Measurements from ENCODE around the gene CIDEA. TPM values are rescaled to one million over a fixed set of nuclear protein-coding genes. Genes with fewer than 3 reads are reported as not detected.
A peak's percentile ranks its signal among the peaks of the same experiment; 100 is the strongest.

CIDEA gene
- total RNA-seq, 1 experiment from 2014 or later: 0.50 TPM

DNA sequence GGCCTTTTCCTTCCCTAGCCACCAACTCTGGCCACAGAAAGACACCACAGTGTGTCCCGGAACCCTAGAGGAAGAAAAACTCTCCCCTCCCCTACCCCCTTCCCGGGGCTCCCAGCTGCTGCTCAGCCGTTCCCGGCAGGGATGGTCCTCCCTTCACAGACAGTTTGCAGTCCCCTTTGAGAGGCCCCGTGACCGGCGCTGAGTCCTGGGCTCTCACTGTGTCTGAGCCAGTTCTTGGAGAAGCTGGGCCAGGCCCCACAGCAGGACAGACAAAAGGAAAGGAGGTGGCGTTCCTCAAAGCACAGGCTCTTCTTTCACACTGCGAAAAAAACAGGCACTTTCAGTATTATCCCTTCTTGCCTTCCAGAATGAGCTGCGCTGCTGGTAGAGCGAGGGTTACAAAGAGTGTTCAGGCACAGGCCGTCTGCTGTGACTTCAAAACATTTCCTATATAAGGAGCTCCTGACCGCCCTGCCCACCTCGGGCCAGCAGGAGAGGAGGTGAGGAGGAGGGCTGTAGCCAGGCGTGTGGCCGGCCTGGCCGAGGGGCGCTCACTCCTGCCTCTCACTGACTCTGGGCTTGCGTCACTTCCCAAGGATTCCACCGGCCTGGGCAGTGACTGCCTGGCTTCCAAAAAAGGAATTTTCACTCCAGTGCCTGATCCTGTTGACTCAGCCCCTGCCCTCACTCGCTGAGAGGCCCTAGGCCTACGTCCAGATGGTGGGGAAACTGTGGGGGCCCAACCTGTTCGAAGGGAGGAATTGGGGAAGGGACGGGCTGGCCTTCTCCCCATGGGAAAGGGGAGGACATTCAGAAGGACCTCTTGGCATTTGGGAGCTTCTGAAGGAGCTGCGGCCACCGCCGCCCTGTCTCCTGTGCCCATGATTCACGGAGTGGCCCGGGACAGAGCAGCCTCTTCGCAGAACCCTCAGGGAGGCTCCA, 24.9 kb downstream of the CIDEA start (continued):
- TF ChIP-seq MXD4 (CRISPR knock-in tag; IDR thresholded peaks at IDR 0.05; ENCODE audit: borderline replicate concordance) (no peak), CBFB (CRISPR knock-in tag; IDR thresholded peaks at IDR 0.05; ENCODE audit: low read depth) (0 out of 2 replicates have a peak, but pooled peaks have one; percentile 31), ATF1 (CRISPR knock-in tag; IDR thresholded peaks at IDR 0.05) (no peak), RELA (CRISPR knock-in tag; IDR thresholded peaks at IDR 0.05; ENCODE audit: borderline replicate concordance) (no peak), ZNF121 (CRISPR knock-in tag; IDR thresholded peaks at IDR 0.05) (peak; percentile 89; the same call in 1 of the 2 replicates), TP53 (CRISPR knock-in tag; IDR thresholded peaks at IDR 0.05) (peak; percentile 45; the same call in 1 of the 2 replicates), GABPB1 (CRISPR knock-in tag; IDR thresholded peaks at IDR 0.05) (peak; percentile 77)
- TF ChIP-seq, protein P1, sequence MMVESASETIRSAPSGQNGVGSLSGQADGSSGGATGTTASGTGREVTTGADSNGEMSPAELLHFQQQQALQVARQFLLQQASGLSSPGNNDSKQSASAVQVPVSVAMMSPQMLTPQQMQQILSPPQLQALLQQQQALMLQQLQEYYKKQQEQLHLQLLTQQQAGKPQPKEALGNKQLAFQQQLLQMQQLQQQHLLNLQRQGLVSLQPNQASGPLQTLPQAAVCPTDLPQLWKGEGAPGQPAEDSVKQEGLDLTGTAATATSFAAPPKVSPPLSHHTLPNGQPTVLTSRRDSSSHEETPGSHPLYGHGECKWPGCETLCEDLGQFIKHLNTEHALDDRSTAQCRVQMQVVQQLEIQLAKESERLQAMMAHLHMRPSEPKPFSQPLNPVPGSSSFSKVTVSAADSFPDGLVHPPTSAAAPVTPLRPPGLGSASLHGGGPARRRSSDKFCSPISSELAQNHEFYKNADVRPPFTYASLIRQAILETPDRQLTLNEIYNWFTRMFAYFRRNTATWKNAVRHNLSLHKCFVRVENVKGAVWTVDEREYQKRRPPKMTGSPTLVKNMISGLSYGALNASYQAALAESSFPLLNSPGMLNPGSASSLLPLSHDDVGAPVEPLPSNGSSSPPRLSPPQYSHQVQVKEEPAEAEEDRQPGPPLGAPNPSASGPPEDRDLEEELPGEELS (CRISPR knock-in tag; IDR thresholded peaks at IDR 0.05): no peak
- TF ChIP-seq, protein P2, sequence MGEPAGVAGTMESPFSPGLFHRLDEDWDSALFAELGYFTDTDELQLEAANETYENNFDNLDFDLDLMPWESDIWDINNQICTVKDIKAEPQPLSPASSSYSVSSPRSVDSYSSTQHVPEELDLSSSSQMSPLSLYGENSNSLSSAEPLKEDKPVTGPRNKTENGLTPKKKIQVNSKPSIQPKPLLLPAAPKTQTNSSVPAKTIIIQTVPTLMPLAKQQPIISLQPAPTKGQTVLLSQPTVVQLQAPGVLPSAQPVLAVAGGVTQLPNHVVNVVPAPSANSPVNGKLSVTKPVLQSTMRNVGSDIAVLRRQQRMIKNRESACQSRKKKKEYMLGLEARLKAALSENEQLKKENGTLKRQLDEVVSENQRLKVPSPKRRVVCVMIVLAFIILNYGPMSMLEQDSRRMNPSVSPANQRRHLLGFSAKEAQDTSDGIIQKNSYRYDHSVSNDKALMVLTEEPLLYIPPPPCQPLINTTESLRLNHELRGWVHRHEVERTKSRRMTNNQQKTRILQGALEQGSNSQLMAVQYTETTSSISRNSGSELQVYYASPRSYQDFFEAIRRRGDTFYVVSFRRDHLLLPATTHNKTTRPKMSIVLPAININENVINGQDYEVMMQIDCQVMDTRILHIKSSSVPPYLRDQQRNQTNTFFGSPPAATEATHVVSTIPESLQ (CRISPR knock-in tag; IDR thresholded peaks at IDR 0.05): no peak
- TF ChIP-seq, protein P3, sequence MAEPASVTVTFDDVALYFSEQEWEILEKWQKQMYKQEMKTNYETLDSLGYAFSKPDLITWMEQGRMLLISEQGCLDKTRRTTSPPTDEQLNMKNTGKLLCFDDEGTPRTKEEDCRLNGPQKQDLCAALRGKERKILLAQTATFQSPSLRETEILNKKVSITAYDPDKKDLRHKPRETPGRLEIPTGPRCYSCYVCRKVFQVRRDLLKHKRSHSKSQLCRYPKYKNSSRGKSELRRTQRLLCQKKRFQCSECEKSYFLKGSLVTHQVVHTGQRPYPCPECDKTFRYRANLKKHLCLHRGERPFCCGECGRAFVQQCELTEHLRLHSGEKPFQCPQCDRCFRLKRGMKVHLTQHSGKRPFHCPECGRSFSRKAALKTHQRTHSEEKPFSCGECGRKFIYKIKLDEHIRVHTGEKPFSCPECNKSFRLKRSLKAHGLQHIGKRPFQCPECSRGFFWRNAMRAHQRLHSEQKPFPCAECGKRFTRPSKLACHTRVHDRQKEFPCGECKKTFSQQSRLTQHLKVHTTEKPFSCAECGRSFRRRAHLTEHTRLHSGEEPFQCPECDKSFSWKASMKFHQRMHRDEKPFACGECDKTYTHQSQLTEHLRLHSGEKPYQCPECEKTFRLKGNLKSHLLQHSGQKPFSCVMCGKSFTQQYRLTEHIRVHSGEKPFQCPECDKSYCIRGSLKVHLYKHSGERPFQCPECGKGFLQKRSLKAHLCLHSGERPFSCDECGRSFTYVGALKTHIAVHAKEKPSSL (CRISPR knock-in tag; conservative IDR thresholded peaks at IDR 0.05): no peak

DNA sequence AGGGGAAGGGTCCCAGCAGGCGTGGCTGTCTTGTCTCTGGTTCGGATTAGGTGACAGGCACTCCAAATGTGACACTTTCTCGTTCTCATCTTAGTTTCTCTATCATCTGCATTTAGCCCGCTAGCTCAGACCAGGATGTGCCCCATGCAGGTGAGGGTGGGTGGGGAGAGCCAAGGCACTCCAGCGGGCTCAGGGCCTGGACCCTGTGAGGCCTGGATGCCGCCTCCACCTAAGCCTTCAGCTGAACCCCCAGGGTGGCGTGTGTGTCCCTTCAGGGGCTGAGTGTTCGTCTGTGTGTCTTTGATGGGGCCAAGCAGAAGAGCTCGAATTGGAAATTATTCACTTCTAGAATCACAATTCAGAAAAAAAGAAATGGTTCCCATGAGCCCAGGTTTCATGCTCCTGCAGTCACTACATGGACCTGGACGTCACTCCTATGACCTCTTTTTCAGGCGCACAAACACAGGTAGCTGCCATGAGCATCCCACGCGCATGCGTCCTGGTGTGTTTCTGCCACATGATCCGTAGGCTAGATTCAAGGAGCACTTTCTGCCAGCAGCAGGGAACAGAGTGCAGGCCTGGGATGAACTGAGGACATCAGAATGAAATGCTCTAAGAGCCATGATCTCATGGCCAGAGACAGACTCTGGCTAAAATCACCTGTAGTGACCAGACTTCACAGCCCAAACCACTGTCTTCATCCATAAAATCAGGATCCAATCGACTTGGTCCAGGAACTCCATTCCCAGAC, 25.8 kb downstream of the CIDEA start:
- Mint-ChIP-seq H3K36me3 (no peaks in the 10 kb centered on the region), H3K4me1 (peaks cover 28% of the 10 kb centered on the region), H3K27ac (peak overlapping the region; percentile 63), H3K9me3 (no peaks in the 10 kb centered on the region), H3K4me3 (no peak overlapping the region), H3K27me3 (ENCODE audit: low read depth) (peaks cover 2% of the 10 kb centered on the region)
- POLR2A ChIA-PET: interaction anchor here (2.1 kb wide), 1 partner anchor 9 kb away, joined by 10 read pairs; no protein-coding TSS in a partner anchor
- no peak for ATAC-seq
- CTCF ChIA-PET: interaction anchor here (0.6 to 6.2 kb wide), 10 partner anchors 8 to 98 kb away, joined by 3 to 63 read pairs (median 10); partner anchors contain the start of gene AFG3L2
- TF ChIP-seq NFATC4 (CRISPR knock-in tag; IDR thresholded peaks at IDR 0.05): 0 out of 2 replicates have a peak, but pooled peaks have one; percentile 25
- no peak for TF ChIP-seq RELA (CRISPR knock-in tag; IDR thresholded peaks at IDR 0.05; ENCODE audit: borderline replicate concordance)
- DNase-seq (ENCODE audit: low spot score): no peak

DNA sequence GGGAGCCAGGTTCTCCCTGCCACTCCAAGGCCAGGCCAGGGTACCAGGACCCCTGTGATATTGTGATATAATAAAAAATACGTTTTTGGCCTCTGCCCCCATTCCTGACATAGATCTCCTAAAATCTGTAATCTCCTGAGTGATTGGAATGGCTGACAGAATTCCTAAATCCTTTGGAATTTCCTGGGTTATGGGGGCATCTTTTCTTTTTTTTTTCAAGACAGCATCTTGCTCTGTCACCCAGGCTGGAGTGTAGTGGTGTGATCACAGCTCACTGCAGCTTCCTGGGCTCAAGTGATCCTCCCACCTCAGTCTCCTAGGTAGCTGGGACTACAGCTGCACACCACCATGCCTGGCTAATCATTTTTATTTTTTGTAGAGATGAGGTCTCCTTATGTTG, 27.7 kb downstream of the CIDEA start:
- H3K4me3 Mint-ChIP-seq: no peak overlapping the region
- no peaks in the 10 kb centered on the region for H3K36me3 Mint-ChIP-seq
- H3K27ac Mint-ChIP-seq: no peak overlapping the region
- ChIA-PET POLR2A (no interaction called here), CTCF (interaction anchor here (1.4 to 6.2 kb wide), 4 partner anchors 10 to 47 kb away, joined by 5 to 63 read pairs (median 11); no protein-coding TSS in a partner anchor)
- no peaks in the 10 kb centered on the region for H3K9me3 Mint-ChIP-seq
- TF ChIP-seq FOXK1 (CRISPR knock-in tag; IDR thresholded peaks at IDR 0.05) (no peak), ZNF121 (CRISPR knock-in tag; IDR thresholded peaks at IDR 0.05) (no peak), ZNF263 (CRISPR knock-in tag; IDR thresholded peaks at IDR 0.05; ENCODE audit: low read depth) (no peak)
- TF ChIP-seq, protein P4, sequence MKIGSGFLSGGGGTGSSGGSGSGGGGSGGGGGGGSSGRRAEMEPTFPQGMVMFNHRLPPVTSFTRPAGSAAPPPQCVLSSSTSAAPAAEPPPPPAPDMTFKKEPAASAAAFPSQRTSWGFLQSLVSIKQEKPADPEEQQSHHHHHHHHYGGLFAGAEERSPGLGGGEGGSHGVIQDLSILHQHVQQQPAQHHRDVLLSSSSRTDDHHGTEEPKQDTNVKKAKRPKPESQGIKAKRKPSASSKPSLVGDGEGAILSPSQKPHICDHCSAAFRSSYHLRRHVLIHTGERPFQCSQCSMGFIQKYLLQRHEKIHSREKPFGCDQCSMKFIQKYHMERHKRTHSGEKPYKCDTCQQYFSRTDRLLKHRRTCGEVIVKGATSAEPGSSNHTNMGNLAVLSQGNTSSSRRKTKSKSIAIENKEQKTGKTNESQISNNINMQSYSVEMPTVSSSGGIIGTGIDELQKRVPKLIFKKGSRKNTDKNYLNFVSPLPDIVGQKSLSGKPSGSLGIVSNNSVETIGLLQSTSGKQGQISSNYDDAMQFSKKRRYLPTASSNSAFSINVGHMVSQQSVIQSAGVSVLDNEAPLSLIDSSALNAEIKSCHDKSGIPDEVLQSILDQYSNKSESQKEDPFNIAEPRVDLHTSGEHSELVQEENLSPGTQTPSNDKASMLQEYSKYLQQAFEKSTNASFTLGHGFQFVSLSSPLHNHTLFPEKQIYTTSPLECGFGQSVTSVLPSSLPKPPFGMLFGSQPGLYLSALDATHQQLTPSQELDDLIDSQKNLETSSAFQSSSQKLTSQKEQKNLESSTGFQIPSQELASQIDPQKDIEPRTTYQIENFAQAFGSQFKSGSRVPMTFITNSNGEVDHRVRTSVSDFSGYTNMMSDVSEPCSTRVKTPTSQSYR (CRISPR knock-in tag; IDR thresholded peaks at IDR 0.05): no peak
- TF ChIP-seq, protein P5, sequence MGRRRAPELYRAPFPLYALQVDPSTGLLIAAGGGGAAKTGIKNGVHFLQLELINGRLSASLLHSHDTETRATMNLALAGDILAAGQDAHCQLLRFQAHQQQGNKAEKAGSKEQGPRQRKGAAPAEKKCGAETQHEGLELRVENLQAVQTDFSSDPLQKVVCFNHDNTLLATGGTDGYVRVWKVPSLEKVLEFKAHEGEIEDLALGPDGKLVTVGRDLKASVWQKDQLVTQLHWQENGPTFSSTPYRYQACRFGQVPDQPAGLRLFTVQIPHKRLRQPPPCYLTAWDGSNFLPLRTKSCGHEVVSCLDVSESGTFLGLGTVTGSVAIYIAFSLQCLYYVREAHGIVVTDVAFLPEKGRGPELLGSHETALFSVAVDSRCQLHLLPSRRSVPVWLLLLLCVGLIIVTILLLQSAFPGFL (CRISPR knock-in tag; IDR thresholded peaks at IDR 0.05; ENCODE audit: borderline replicate concordance): no peak
- ATAC-seq: no peak
- peaks cover 18% of the 10 kb centered on the region for H3K27me3 Mint-ChIP-seq (ENCODE audit: low read depth)
- DNase-seq (ENCODE audit: low spot score): no peak
- H3K4me1 Mint-ChIP-seq: peaks cover 28% of the 10 kb centered on the region
